ENCODE measurements around the gene CGNL1.

The CGNL1 gene

GRCh38 chr15:57375827-57376695, at the start of gene CGNL1:
Gene CGNL1, plus strand, starts transcription at chr15:57376505. Its CDS starts 61,495 bp downstream, at chr15:57438000.
- no peak for DNase-seq (ENCODE audit: low read depth in 2 of 2)

- DNase-seq (ENCODE audit: low read depth in 2 of 2) = no peak
These were observed 48.3 kb upstream of the CGNL1 start for GRCh38 chr15:57327985-57328471.

GRCh38 chr15:57328479-57328878, 47.8 kb upstream of the CGNL1 start:
- no peak for DNase-seq (ENCODE audit: low read depth in 2 of 2)

GRCh38 chr15:57328897-57329296, 47.4 kb upstream of the CGNL1 start:
- DNase-seq (ENCODE audit: low read depth in 2 of 2) = no peak

- DNase-seq (ENCODE audit: low read depth in 2 of 2) = no peak
These were observed 46.5 kb upstream of the CGNL1 start for GRCh38 chr15:57329582-57330367.

- no peak for DNase-seq (ENCODE audit: low read depth in 2 of 2)
These were observed 45.5 kb upstream of the CGNL1 start for GRCh38 chr15:57330619-57331340.

- no peak for DNase-seq (ENCODE audit: low read depth in 2 of 2)
These were observed 44.0 kb upstream of the CGNL1 start for GRCh38 chr15:57332326-57332725.

GRCh38 chr15:57333487-57333886, 42.8 kb upstream of the CGNL1 start:
- DNase-seq (ENCODE audit: low read depth in 2 of 2) = no peak

GRCh38 chr15:57334257-57334656, 42.0 kb upstream of the CGNL1 start:
- DNase-seq (ENCODE audit: low read depth in 2 of 2) = no peak

GRCh38 chr15:57335293-57335715, 41.0 kb upstream of the CGNL1 start:
- DNase-seq (ENCODE audit: low read depth in 2 of 2) = no peak

GRCh38 chr15:57335719-57336118, 40.6 kb upstream of the CGNL1 start:
- DNase-seq (ENCODE audit: low read depth in 2 of 2) = no peak

- DNase-seq (ENCODE audit: low read depth in 2 of 2) = no peak
These were observed 38.4 kb upstream of the CGNL1 start for GRCh38 chr15:57337868-57338411.

GRCh38 chr15:57339321-57339720, 37.0 kb upstream of the CGNL1 start:
- no peak for DNase-seq (ENCODE audit: low read depth in 2 of 2)

- DNase-seq (ENCODE audit: low read depth in 2 of 2) = no peak
These were observed 35.5 kb upstream of the CGNL1 start for GRCh38 chr15:57340682-57341259.

GRCh38 chr15:57343048-57343447, 33.3 kb upstream of the CGNL1 start:
- DNase-seq (ENCODE audit: low read depth in 2 of 2) = no peak

- no peak for DNase-seq (ENCODE audit: low read depth in 2 of 2)
These were observed 32.8 kb upstream of the CGNL1 start for GRCh38 chr15:57343498-57343897.

- no peak for DNase-seq (ENCODE audit: low read depth in 2 of 2)
These were observed 32.0 kb upstream of the CGNL1 start for GRCh38 chr15:57344282-57344681.

- DNase-seq (ENCODE audit: low read depth in 2 of 2) = no peak
These were observed 30.7 kb upstream of the CGNL1 start for GRCh38 chr15:57345584-57345983.

- DNase-seq (ENCODE audit: low read depth in 2 of 2) = no peak
These were observed 28.2 kb upstream of the CGNL1 start for GRCh38 chr15:57348081-57348480.

GRCh38 chr15:57352535-57353316, 23.6 kb upstream of the CGNL1 start:
- DNase-seq (ENCODE audit: low read depth in 2 of 2) = no peak

Data from stimulated activated CD8-positive, alpha-beta memory T cell treated with anti-CD3 and anti-CD28 coated beads, Interleukin-2, amount 100 ng/mL, for 1 hour (primary cell).